Nephron (organoid): ENCODE results near the gene GJC2.
A peak's percentile ranks its signal among the peaks of the same experiment; 100 is the strongest.

Experiments used
- H3K27ac Mint-ChIP-seq, 3 experiments: 2 replicates each; pipeline ENCODE4 v1.8.0; 2020; ENCODE audit warnings: mixed read lengths in 3 of 3, mild to moderate bottlenecking in 2 of 3, moderate library complexity in 1 of 3
- H3K27me3 Mint-ChIP-seq: 2 replicates; pipeline ENCODE4 v1.8.0; 2021; ENCODE audit warnings: low read depth, mild to moderate bottlenecking, moderate library complexity, mixed read lengths
- H3K36me3 Mint-ChIP-seq: 2 replicates; pipeline ENCODE4 v1.8.0; 2020; ENCODE audit warnings: low read depth, mixed read lengths
- H3K4me1 Mint-ChIP-seq: 2 replicates; pipeline ENCODE4 v1.8.0; 2020; ENCODE audit warnings: mixed read lengths
- H3K4me3 Mint-ChIP-seq, 3 experiments: 2 replicates each; pipeline ENCODE4 v1.8.0; 2020; ENCODE audit warnings: mild to moderate bottlenecking in 3 of 3, mixed read lengths in 3 of 3, moderate library complexity in 2 of 3
- H3K9me3 Mint-ChIP-seq: 2 replicates; pipeline ENCODE4 v1.8.0; 2020; ENCODE audit warnings: mixed read lengths
- CTCF ChIP-seq, 3 experiments: fragments of 200-600 bp; sonication (generic); IDR thresholded peaks; one replicate each; pipeline ENCODE4 v1.5.0; 2021; ENCODE audit warnings: antibody characterized with exemption in 3 of 3; ENCODE audit not compliant: unreplicated experiment in 3 of 3

GJC2 gene

GRCh38 chr1:228104526-228105269 is 45.0 kb upstream of the GJC2 start:
- TF ChIP-seq CTCF (IDR thresholded peaks at IDR 0.05; ENCODE audit: unreplicated experiment in 3 of 3), result no peak
- Mint-ChIP-seq H3K4me1 (peaks cover 17% of the 10 kb centered on the region), H3K27me3 (no peaks in the 10 kb centered on the region), H3K4me3 (peak overlapping the region; percentile 93 to 95 (median 93)), H3K9me3 (no peaks in the 10 kb centered on the region), H3K27ac (peak overlapping the region; percentile 72 to 92 (median 85)), H3K36me3 (peaks cover 17% of the 10 kb centered on the region)

GRCh38 chr1:228105270-228105995 is 44.3 kb upstream of the GJC2 start:
- no peak for TF ChIP-seq CTCF (IDR thresholded peaks at IDR 0.05; ENCODE audit: unreplicated experiment in 3 of 3)
- Mint-ChIP-seq H3K36me3 (peaks cover 17% of the 10 kb centered on the region), H3K9me3 (no peaks in the 10 kb centered on the region), H3K4me3 (peak overlapping the region; percentile 93 to 95 (median 93)), H3K27ac (no peak overlapping the region), H3K4me1 (peaks cover 24% of the 10 kb centered on the region), H3K27me3 (no peaks in the 10 kb centered on the region)

- Mint-ChIP-seq H3K27me3 (no peaks in the 10 kb centered on the region), H3K9me3 (no peaks in the 10 kb centered on the region), H3K27ac (no peak overlapping the region), H3K4me3 (peak overlapping the region; percentile 45 to 77 (median 76)), H3K4me1 (peaks cover 24% of the 10 kb centered on the region), H3K36me3 (peaks cover 13% of the 10 kb centered on the region)
- TF ChIP-seq CTCF (IDR thresholded peaks at IDR 0.05; ENCODE audit: unreplicated experiment in 3 of 3), result no peak
Measured at GRCh38 chr1:228105996-228106799, 43.5 kb upstream of the GJC2 start.

GRCh38 chr1:228106800-228107054 is 43.0 kb upstream of the GJC2 start:
- Mint-ChIP-seq H3K4me1 (peaks cover 24% of the 10 kb centered on the region), H3K36me3 (peaks cover 9% of the 10 kb centered on the region), H3K27me3 (no peaks in the 10 kb centered on the region), H3K4me3 (peak overlapping the region; percentile 45 to 77 (median 76)), H3K9me3 (no peaks in the 10 kb centered on the region), H3K27ac (no peak overlapping the region)
- TF ChIP-seq CTCF (IDR thresholded peaks at IDR 0.05; ENCODE audit: unreplicated experiment in 3 of 3), result no peak

- TF ChIP-seq CTCF (IDR thresholded peaks at IDR 0.05; ENCODE audit: unreplicated experiment in 3 of 3), result no peak
- peaks cover 9% of the 10 kb centered on the region for H3K36me3 Mint-ChIP-seq
- H3K27me3 Mint-ChIP-seq, result no peaks in the 10 kb centered on the region
Measured at GRCh38 chr1:228107636-228108035, 42.1 kb upstream of the GJC2 start.

More at GRCh38 chr1:228107636-228108035, 42.1 kb upstream of the GJC2 start:
- H3K9me3 Mint-ChIP-seq, result no peaks in the 10 kb centered on the region
- no peak overlapping the region for H3K27ac Mint-ChIP-seq
- H3K4me3 Mint-ChIP-seq, result peak overlapping the region; percentile 90 to 98 (median 95)
- H3K4me1 Mint-ChIP-seq, result peaks cover 24% of the 10 kb centered on the region
